GM19467 (cell line): Measurements from ENCODE around the gene ZFHX3.

Experiments used
- ATAC-seq: cut with Tn5 transposase; IDR thresholded peaks from one replicate; pipeline ENCODE4 v1.9.1; 2021; ENCODE audit warnings: mild to moderate bottlenecking, moderate library complexity; ENCODE audit not compliant: unreplicated experiment

ZFHX3 gene

GRCh38 chr16:72857834-72858664 is 189.9 kb downstream of the ZFHX3 start:
- ATAC-seq: no peak

- ATAC-seq: no peak
Observed at GRCh38 chr16:72856797-72857196, 191.1 kb downstream of the ZFHX3 start.

- ATAC-seq: no peak
Observed at GRCh38 chr16:72854267-72854959, 193.5 kb downstream of the ZFHX3 start.

GRCh38 chr16:72853575-72854266 is 194.2 kb downstream of the ZFHX3 start:
- no peak for ATAC-seq

GRCh38 chr16:72852421-72852820 is 195.5 kb downstream of the ZFHX3 start:
- ATAC-seq: no peak

GRCh38 chr16:72850853-72851252 is 197.1 kb downstream of the ZFHX3 start:
- ATAC-seq: no peak

- no peak for ATAC-seq
Observed at GRCh38 chr16:72850021-72850420, 197.9 kb downstream of the ZFHX3 start.

GRCh38 chr16:72848759-72849664 is 198.9 kb downstream of the ZFHX3 start:
- no peak for ATAC-seq

- no peak for ATAC-seq
Observed at GRCh38 chr16:72848028-72848400, 199.9 kb downstream of the ZFHX3 start.

- no peak for ATAC-seq
Observed at GRCh38 chr16:72847187-72848027, 200.5 kb downstream of the ZFHX3 start.

GRCh38 chr16:72846594-72846993 is 201.3 kb downstream of the ZFHX3 start:
- no peak for ATAC-seq

GRCh38 chr16:72845322-72846020 is 202.5 kb downstream of the ZFHX3 start:
- ATAC-seq: no peak

- ATAC-seq: no peak
Observed at GRCh38 chr16:72844225-72844920, 203.6 kb downstream of the ZFHX3 start.

GRCh38 chr16:72841506-72841905 is 206.4 kb downstream of the ZFHX3 start:
- ATAC-seq: no peak

GRCh38 chr16:72840631-72841381 is 207.1 kb downstream of the ZFHX3 start:
- ATAC-seq: no peak

- no peak for ATAC-seq
Observed at GRCh38 chr16:72838951-72839350, 209.0 kb downstream of the ZFHX3 start.

- no peak for ATAC-seq
Observed at GRCh38 chr16:72838586-72838910, 209.4 kb downstream of the ZFHX3 start.
